GM19240 (cell line): Measurements from ENCODE around the gene REPIN1.

ENCODE experiments used
- DNase-seq: peaks from one replicate; pipeline ENCODE4 v3.0.0; 2011; ENCODE audit warnings: low spot score; ENCODE audit not compliant: insufficient read length

REPIN1 gene

GRCh38 chr7:150421831-150422230 is 53.2 kb downstream of the REPIN1 start:
- no peak for DNase-seq
